Measurements from ENCODE around the gene LAMA3.

- no peak for TF ChIP-seq CTCF (conservative IDR thresholded peaks at IDR 0.05)
- TF ChIP-seq ZFX (IDR thresholded peaks at IDR 0.05), result no peak
These were observed 41.6 kb downstream of the LAMA3 start for GRCh38 chr18:23730857-23731256.

All from C4-2B (cell line).